Colon (tissue), 2 donors: ENCODE measurements around the gene CEP131.

Experiments used
- FAIRE-seq: peaks from 2 replicates; lab custom pipeline; 2012; peaks lifted over from hg19 to GRCh38; lab: Jason Lieb, UNC
- donor health status: control.
- donor health status: control.

CEP131 gene

GRCh38 chr17:81199482-81199830 is 23.3 kb downstream of the CEP131 start:
- FAIRE-seq: no peak

DNA sequence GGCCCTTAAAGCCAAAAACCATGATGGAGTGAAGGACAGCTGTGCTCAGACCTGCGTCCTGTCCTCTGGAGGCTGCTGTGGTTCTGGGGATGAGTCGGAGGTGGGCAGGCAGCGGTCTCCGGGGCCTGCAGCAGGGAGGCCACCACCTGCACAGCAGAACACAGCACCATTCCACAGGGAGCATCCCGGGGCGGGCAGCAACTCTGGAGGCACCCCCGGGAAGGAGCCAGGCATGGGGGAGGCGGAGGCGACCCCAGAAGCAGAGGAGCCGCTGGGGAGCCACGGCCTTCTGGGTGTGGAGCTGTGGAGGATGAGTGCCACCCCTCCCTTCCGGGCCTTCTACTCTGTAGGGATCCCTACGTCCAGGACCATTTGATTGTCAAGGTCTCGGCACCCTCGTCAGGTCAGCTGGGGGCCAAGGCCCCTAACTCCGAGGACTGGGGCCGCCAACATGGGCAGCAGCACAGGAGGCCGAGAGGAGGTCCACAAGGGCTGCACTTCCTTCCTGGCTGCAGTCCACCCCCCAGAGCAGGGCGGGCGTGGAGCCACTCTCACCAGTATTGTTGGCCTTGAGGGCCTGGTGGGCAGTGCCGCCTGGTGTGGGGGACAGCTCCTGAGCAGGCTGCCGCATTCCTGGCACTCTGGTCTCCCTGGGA is 23.8 kb downstream of the CEP131 start:
- no peak for FAIRE-seq

GRCh38 chr17:81197831-81198490 is 24.8 kb downstream of the CEP131 start:
- FAIRE-seq: no peak

- FAIRE-seq: no peak
Measured at GRCh38 chr17:81197409-81197795, 25.4 kb downstream of the CEP131 start.

GRCh38 chr17:81196505-81197408 is 26.0 kb downstream of the CEP131 start:
- no peak for FAIRE-seq

- no peak for FAIRE-seq
Measured at GRCh38 chr17:81195941-81196495, 26.7 kb downstream of the CEP131 start.

DNA sequence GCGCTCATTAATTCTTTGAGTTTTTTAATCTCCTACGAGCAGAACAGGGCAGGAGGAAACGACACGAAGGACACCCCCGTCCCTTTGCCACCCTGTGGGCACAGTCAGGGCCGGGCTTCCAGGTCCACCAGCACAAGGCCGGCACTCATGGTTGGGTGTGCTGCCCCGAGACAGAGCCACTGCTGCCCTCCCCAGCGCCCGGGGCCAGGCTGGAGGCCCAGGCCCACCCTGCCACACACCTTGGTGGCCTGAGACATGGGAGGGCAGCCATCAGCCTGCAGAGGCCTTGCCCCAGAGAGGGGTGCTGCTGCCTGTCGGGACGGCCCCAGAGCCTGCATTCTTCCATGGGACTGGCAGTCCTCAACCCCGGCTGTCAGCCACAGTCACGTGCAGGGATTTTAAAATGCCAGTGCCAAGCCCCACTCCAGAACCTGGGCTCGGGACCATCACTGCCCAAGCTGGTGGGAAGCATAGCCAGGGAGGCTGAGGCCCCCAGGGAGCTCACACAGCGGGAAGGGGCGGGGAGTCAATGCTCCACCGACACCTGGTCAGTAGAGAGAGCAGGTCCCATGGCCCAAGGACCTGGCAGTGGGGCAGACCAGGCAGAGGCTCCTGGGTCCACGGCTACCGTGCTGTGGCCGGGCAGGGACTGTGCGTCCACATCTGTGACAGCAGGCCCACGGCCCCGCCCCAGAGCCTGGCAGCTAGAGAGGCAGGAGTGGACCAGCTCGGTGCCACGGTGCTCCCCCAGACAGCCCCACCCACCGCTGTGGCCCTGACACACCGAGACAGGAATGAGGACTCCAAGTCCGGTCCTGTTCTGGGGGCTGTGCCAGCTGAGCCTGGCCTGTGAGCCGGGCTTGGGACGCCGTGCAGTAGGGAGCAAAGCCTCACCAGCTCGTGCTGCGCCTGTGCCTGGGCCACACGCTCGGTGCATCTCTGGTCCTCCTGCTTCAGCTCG is 27.5 kb downstream of the CEP131 start:
- no peak for FAIRE-seq

- no peak for FAIRE-seq
Measured at GRCh38 chr17:81194225-81194760, 28.5 kb downstream of the CEP131 start.

DNA sequence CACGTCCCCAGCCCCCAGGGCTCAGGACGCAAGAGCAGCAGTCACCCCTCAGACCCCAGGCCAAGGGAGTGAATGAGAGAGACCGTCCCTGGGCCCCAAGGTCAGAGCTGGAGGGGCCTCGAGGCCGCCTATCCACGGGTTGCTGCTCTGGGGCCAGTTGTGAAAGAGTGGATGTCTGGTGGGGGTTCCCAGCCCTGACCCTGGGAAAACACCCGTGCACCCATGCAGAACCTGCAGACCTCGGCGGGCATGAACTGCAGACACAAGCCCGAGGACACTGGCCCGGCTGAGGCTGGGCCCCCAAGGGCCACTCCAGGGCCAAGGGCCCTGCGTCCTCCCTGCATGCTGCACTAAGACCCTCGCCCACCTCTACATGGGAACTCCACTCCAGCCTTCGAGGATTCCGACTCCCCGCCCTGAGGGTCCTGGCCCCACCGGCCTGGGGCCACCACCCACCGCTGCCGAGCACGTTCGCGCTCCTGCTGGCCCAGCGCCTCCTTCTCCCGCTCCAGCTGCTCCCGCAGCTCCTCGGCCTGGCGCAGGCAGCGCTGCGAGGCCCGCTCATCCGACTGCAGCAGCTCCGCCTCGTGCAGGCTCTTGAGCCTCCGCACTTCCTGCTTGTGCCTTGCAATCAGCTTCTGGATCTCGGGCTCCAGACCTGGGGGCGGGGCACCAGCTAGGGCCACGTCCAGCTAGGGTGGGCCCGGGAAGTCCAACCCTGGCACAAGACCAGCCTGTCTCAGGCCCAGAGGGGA is 29.1 kb downstream of the CEP131 start:
- FAIRE-seq: no peak

DNA sequence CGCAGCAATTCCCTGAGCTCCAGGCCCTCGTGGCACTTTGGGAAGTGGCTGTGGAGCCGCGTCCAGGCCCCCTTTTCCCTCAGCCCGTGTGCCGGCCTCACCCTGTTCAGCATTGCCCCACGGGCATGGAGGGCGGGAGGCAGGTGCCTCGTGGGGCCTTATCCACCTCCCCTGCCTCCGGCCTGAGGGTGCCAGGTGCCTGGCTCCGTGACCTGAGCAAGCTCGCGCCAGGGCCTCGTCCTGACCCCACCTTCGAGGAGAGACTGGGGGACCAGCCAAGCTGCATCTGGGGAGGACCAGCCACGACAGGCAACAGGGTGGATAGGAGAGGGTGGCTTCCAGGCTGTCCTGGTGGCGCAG is 29.7 kb downstream of the CEP131 start:
- FAIRE-seq: no peak

DNA sequence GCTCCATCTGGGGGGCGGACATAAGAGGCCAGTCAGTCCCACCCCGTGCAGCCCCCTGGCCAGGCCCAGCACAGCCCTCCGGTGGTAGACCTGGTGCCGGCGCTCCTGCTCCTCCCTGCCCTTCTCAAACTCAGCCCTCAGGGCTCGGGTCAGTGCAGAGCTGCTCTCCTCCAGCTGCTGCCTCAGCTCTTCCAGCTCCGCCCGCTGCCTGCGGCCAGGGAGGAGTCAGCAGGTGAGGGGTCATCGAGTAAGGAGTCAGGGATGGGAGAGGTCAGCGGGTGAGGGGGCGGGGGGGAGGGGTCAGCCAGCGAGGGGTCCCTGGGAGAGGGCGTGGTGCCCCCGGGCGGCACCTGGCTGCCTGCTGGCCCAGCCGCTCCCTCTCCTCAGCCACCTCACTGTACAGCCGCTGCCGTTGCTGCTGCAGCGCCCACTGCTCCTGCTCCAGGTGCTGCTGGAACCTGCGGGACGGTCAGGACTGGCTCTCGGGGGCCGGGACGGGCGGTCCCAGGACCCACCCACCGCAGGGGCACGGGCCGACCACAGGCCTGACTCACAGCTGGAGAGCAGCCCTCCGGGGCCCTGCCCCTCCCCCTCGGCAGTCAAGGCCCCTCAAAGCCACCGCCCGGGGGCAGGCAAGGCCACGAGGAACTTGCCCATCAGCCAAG is 30.2 kb downstream of the CEP131 start:
- FAIRE-seq: no peak

- FAIRE-seq: no peak
Measured at GRCh38 chr17:81191646-81192045, 31.1 kb downstream of the CEP131 start.

GRCh38 chr17:81191116-81191515 is 31.6 kb downstream of the CEP131 start:
- FAIRE-seq: no peak

DNA sequence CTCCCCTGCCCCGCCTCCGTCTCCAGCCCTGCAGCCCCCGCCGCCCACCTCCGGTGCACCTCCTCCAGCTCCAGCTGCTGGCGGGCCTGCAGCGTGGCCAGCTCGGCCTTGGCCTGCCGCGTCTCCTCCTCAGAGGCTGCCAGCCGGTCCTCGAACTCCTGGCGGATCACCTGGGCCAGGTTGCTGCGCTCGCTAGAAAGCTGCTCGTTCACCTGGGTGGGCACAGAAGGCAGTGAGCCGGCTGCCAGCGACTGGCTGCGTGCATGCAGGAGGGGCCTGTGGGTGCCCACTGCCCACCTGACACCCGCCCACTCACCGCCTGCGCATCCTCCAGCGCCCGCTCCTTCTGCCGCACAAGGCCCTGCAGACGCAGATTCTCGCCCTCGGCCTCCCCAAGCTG is 32.2 kb downstream of the CEP131 start:
- no peak for FAIRE-seq

DNA sequence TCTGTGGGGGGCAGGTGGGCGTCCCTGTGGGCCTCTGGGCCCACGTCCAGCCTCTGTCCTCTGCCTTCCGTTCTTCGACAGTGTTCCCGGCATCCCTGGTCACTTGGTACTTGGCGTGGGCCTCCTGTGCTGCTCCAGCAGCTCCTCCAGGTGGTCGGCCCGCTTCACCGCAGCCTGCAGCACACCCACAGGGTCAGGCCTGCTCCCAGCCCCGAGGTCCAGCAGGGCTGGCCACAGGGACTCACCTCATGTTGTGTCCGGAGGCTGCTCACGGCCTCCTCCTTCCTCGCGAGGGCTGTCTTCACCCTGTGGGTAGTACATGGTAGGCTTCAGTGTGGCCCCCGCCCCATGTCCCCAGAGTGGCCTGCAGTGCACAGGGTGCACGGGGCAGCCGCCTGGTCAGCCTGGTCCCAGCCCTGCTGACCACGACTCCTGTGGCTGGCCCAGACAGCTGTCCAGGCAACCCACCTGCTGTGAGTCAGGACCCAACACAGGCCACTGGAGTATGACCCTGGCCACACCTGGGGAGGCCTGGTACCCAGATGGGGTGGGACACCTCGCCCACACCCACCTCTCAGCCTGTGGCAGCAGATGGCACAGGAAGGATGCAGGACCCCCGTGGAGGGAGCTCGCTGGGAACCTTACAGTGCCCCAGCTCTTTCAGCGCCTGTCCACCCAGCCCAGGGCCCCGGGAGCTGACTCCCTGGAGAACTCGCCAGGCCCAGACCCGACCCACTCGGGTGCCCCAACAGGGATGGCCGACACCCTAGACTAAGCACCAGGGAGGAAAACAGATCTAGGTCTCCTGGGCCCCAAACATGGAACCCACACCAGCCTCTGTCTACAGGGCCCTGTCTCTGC is 32.9 kb downstream of the CEP131 start:
- no peak for FAIRE-seq

DNA sequence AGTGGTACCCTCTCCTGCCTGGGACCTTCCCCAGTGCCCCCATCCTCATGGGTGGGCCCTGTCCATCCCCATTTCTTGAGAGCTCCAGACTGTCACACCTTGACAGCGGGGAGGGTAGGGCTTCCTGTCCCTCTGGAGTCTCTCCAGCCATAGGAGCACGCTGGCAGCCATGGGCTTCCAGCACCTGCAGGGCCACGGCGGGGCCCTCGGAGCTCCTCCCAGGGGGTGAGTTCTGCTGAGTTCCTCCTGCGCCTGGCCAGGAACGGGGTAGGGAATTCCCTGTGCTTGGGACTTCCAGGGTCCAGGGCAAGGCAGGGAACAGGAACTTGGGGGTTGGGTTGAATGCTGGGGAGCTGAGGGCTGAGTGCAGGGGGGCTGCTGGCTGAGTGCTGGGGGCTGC is 33.7 kb downstream of the CEP131 start:
- no peak for FAIRE-seq

- FAIRE-seq: no peak
Measured at GRCh38 chr17:81188491-81188840, 34.3 kb downstream of the CEP131 start.

- no peak for FAIRE-seq
Measured at GRCh38 chr17:81187586-81188490, 34.9 kb downstream of the CEP131 start.
